Hepatocyte (in vitro differentiated cells): ENCODE measurements around the gene BUB1B. TPM values are rescaled to one million over a fixed set of nuclear protein-coding genes. Genes with fewer than 3 reads are reported as not detected.
"Not testable (repeated sequence)": the region's sequence is repeated elsewhere in the genome, so short reads cannot be mapped to it uniquely, and the experiment has no call there.

ENCODE experiments used
- DNase-seq: peaks from one replicate; pipeline ENCODE4 v3.0.0-alpha.2; 2016; ENCODE audit warnings: low spot score
- H2AFZ ChIP-seq: fragments of 200-600 bp; sonication (generic); 2 replicates; pipeline ENCODE4 v1.6.0; 2016; ENCODE audit warnings: antibody characterized with exemption, mild to moderate bottlenecking
- H3K27ac ChIP-seq: fragments of 200-600 bp; sonication (generic); 2 replicates; pipeline ENCODE4 v1.5.1; 2016; ENCODE audit warnings: mild to moderate bottlenecking
- H3K27me3 ChIP-seq: fragments of 200-600 bp; sonication (generic); 2 replicates; pipeline ENCODE4 v1.6.1; 2016
- H3K36me3 ChIP-seq: fragments of 200-600 bp; sonication (generic); replicated peaks from 2 replicates; pipeline ENCODE4 v1.5.1; 2016; ENCODE audit warnings: low read depth; ENCODE audit not compliant: insufficient read depth
- H3K4me1 ChIP-seq: fragments of 200-600 bp; sonication (generic); 2 replicates; pipeline ENCODE4 v1.5.1; 2016; ENCODE audit warnings: mild to moderate bottlenecking, moderate library complexity; ENCODE audit not compliant: insufficient read depth
- H3K4me2 ChIP-seq: fragments of 200-600 bp; sonication (generic); 2 replicates; pipeline ENCODE4 v1.6.0; 2016
- H3K4me3 ChIP-seq: fragments of 200-600 bp; sonication (generic); 2 replicates; pipeline ENCODE4 v1.5.1; 2016; ENCODE audit warnings: mild to moderate bottlenecking
- H3K79me2 ChIP-seq: fragments of 200-600 bp; sonication (generic); 2 replicates; pipeline ENCODE4 v1.6.0; 2017; ENCODE audit warnings: mild to moderate bottlenecking
- H3K9me2 ChIP-seq: fragments of 200-600 bp; sonication (generic); replicated peaks from 2 replicates; pipeline ENCODE4 v1.6.0; 2017; ENCODE audit warnings: mild to moderate bottlenecking; ENCODE audit not compliant: insufficient read depth
- H3K9me3 ChIP-seq: fragments of 200-600 bp; sonication (generic); 2 replicates; pipeline ENCODE4 v1.5.1; 2016; ENCODE audit warnings: low read depth, mild to moderate bottlenecking
- H4K20me1 ChIP-seq: fragments of 200-600 bp; sonication (generic); 2 replicates; pipeline ENCODE4 v1.6.0; 2016; ENCODE audit warnings: mild to moderate bottlenecking; ENCODE audit not compliant: insufficient read depth, poor library complexity, severe bottlenecking
- EZH2 ChIP-seq: fragments of 200-600 bp; sonication (generic); IDR thresholded peaks from 2 replicates; pipeline ENCODE4 v1.6.1; 2016; ENCODE audit warnings: antibody characterized with exemption, mild to moderate bottlenecking, borderline replicate concordance
- EZH2phosphoT487 ChIP-seq: fragments of 200-600 bp; sonication (generic); IDR thresholded peaks from one replicate; pipeline ENCODE4 v1.6.1; 2018; ENCODE audit warnings: antibody characterized with exemption, mild to moderate bottlenecking, low read depth, moderate library complexity; ENCODE audit not compliant: unreplicated experiment, severe bottlenecking
- WGBS: methylation state at CpG from one replicate; pipeline ENCODE4 v1.1.6; 2016; ENCODE audit warnings: low lambda C conversion rate; ENCODE audit errors: missing lambda C conversion rate; 5-methylcytosine and 5-hydroxymethylcytosine counted together
- polyA plus RNA-seq: library from polyadenylated mRNA; unstranded; fragments of >200 nt; fragmentation: Nextera tagmentation; extraction: Ambion mirVana; gene quantifications from 2 replicates; pipeline ENCODE4 v1.2.1, GENCODE V29; 2016
- total RNA-seq: library from RNA; depleted of rRNA; stranded (reverse); fragments of >200 nt; gene quantifications from 2 replicates; pipeline ENCODE4 v1.2.3, GENCODE V29; 2014
- TF ChIP-seq, protein P1 (sequence below): fragments of 200-600 bp; sonication (generic); IDR thresholded peaks from 2 replicates; pipeline ENCODE4 v1.5.1; 2016; ENCODE audit warnings: antibody characterized with exemption, mild to moderate bottlenecking; ENCODE audit not compliant: poor library complexity

The BUB1B gene
- total and polyA plus RNA-seq, 2 experiments from 2014 or later = 5.3 to 11.9 TPM

DNA sequence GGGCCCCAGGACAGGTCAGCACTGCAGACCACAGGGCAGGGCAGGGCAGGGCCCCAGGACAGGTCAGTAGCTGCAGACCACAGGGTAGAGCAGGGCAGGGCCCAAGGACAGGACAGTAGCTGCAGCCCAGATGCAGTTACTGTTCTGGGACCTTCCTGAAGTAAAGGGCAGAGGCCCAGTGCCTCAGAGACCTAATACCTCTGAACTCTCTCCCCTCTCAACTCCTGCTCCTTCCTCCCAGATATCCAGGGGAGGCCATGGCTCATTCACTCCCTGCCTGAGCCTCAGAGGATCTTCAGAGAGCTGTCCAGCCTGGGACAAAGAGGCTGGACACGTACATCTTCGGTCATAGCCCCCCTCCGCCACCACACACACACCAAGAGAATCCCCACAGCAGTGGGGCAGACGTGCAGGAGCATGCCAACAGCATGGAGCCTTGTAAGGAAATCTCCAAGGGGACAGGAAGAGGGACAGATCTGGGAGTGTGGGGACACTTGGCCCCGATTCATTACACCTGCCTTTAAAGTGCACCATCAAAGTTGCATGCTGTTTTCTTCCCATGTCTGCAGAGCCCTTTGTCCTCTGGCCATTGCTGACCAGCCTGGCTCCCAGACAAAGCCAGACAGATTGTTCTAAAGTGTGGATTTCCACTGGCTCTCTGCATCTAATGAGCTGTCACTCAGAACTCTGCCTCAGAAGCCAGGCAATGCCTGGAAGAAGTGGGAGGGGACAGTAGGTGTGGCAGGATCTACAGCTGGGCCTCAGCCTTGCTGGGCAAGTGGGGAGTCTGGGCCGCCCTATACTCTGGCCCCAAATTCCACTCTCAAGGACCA, 24.2 kb upstream of the BUB1B start:
- H3K4me2 ChIP-seq = no peak overlapping the region
- no peaks in the 10 kb centered on the region for H3K36me3 ChIP-seq
- H3K9me2 ChIP-seq = no peaks in the 10 kb centered on the region
- H3K4me3 ChIP-seq = no peak overlapping the region
- no peaks in the 10 kb centered on the region for H3K4me1 ChIP-seq
- no peak for DNase-seq
- H2AFZ ChIP-seq = no peak overlapping the region
- H3K27me3 ChIP-seq = no peaks in the 10 kb centered on the region
- H4K20me1 ChIP-seq = no peaks in the 10 kb centered on the region
- no peak for TF ChIP-seq EZH2
- TF ChIP-seq EZH2phosphoT487 = no peak
- TF ChIP-seq, protein P1, sequence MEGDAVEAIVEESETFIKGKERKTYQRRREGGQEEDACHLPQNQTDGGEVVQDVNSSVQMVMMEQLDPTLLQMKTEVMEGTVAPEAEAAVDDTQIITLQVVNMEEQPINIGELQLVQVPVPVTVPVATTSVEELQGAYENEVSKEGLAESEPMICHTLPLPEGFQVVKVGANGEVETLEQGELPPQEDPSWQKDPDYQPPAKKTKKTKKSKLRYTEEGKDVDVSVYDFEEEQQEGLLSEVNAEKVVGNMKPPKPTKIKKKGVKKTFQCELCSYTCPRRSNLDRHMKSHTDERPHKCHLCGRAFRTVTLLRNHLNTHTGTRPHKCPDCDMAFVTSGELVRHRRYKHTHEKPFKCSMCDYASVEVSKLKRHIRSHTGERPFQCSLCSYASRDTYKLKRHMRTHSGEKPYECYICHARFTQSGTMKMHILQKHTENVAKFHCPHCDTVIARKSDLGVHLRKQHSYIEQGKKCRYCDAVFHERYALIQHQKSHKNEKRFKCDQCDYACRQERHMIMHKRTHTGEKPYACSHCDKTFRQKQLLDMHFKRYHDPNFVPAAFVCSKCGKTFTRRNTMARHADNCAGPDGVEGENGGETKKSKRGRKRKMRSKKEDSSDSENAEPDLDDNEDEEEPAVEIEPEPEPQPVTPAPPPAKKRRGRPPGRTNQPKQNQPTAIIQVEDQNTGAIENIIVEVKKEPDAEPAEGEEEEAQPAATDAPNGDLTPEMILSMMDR = no peak
- WGBS = 87% methylated on average over 6 of the region's 6 CpGs
- H3K79me2 ChIP-seq = no peaks in the 10 kb centered on the region
- no peak overlapping the region for H3K27ac ChIP-seq
- no peaks in the 10 kb centered on the region for H3K9me3 ChIP-seq

DNA sequence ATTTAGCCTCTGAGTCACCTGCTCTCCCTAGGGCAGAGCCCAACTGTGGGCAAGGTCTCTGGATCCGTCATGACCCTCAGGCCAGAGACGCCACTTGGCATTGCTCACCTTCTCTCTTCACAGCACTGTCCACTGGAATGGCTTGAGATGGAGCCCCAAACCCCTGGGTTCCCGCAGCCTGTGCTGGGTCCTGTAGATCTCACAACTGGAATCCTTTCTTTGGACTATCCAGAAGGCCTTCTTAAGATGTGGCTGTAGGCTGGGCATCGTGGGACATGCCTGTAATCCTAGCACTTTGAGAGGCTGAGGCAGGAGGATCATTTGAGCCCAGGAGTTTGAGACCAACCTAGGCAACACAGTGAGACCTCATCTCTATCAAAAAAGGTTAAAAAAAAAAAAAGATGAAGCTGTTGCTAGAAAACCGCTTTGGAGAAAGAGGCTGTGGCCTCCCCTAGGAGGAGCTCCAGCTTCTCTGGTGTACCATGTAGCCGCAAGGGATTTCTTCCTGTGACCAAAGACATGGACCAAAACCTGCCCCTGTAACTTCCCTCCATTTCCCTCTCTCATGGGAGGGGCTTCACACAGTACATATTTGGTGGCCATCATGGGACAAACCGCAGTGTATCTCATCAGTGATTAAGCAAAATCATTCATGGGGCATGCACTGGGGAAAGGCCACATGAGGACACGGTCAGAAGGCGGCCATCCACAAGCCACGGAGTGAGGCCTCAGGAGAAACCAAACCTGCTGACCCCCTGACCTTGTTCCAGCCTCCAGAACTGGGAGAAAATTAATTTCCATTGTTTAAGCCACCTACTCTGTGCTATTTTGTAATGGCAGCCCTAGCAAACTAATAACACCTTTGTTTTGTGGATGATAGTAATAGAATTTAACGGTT, 23.3 kb upstream of the BUB1B start:
- no peaks in the 10 kb centered on the region for H3K79me2 ChIP-seq
- no peak for DNase-seq
- no peaks in the 10 kb centered on the region for H3K36me3 ChIP-seq
- H2AFZ ChIP-seq = no peak overlapping the region
- H3K9me3 ChIP-seq = no peaks in the 10 kb centered on the region
- 90% methylated on average over 11 of the region's 11 CpGs for WGBS
- H3K9me2 ChIP-seq = no peaks in the 10 kb centered on the region
- H4K20me1 ChIP-seq = no peaks in the 10 kb centered on the region
- H3K27me3 ChIP-seq = no peaks in the 10 kb centered on the region
- TF ChIP-seq, protein P1 = no peak
- no peak for TF ChIP-seq EZH2phosphoT487
- TF ChIP-seq EZH2 = no peak
- no peaks in the 10 kb centered on the region for H3K4me1 ChIP-seq
- H3K4me3 ChIP-seq = no peak overlapping the region
- H3K27ac ChIP-seq = no peak overlapping the region
- no peak overlapping the region for H3K4me2 ChIP-seq

DNA sequence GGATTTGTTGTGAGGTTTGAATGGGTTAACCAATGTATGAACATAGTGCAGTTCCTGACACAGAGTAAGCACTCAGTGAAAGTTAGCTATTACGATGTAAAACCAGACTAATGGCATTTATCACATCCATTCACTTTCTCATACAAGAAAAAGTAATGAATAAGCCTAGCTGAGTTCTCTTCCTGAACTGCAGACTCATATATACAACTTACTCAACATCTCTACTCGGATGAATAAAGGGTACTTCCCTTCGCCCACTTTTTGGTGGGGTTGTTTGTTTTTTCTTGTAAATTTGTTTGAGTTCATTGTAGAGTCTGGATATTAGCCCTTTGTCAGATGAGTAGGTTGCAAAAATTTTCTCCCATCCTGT, 22.7 kb upstream of the BUB1B start:
- not testable (repeated sequence) for H3K4me3 ChIP-seq, H3K36me3 ChIP-seq, H2AFZ ChIP-seq, H4K20me1 ChIP-seq, H3K27me3 ChIP-seq, H3K79me2 ChIP-seq, H3K4me2 ChIP-seq, H3K9me3 ChIP-seq, DNase-seq, H3K27ac ChIP-seq, H3K9me2 ChIP-seq, H3K4me1 ChIP-seq
- 76% methylated on average over 3 of the region's 3 CpGs for WGBS

DNA sequence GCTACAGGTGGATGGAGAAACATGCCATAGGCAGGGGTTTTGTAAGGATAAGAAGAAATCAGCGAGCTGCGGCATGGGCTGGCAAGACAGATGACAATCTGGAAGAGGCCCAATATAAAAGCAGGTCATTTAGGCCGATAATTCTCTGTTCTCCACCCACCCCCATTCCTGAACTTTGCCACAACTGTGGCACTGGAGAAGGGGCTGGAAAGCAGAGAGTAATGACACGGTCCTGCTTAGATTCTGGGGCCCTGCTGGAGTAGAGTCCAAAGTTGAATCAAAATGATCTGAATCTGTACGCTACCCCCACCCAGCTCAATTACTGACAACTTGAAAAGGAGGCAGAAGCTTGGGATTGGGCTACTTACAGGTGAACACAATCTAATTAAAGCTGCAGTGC, 18.4 kb upstream of the BUB1B start:
- Histone ChIP-seq H3K27ac (no peak overlapping the region), H3K36me3 (no peaks in the 10 kb centered on the region), H3K4me3 (no peak overlapping the region), H2AFZ (no peak overlapping the region), H3K9me2 (no peaks in the 10 kb centered on the region), H3K9me3 (no peaks in the 10 kb centered on the region), H3K27me3 (no peaks in the 10 kb centered on the region), H3K4me2 (no peak overlapping the region), H4K20me1 (no peaks in the 10 kb centered on the region), H3K79me2 (no peaks in the 10 kb centered on the region), H3K4me1 (no peaks in the 10 kb centered on the region)
- TF ChIP-seq, protein P1 = no peak
- WGBS = 84% methylated on average over 5 of the region's 5 CpGs
- no peak for DNase-seq
